ENCODE results near the gene CYP26C1. TPM values are rescaled to one million over a fixed set of nuclear protein-coding genes. Genes with fewer than 3 reads are reported as not detected.

The CYP26C1 gene
- total and polyA plus RNA-seq, 2 of the 4 experiments (the other 2 are of a cell fraction), result 0.02 TPM; not detected in 1

DNA sequence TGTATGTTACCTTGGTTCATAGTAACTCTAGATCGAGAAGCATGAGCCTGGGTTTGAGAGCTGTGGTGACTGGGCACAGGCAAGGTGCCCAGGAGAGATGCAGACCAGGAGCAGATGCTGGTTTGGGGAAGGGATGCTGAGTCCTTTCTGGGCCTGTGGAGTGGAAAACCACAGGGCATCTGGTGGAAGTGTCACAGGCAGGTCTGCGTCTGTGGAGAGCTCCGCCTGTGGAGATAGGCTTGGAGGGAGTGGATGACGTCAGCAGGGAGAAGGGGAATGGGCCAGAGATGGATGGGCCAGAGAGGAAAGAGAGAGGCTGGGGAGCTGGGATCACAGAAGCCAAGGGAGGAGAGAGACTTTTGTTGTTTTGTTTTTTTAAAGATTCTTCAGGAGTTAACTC lies 27.9 kb downstream of the CYP26C1 start:
- ATAC-seq (ENCODE audit: low read depth) (no peak), DNase-seq (no peak)
- no peaks in the 10 kb centered on the region for H4K20me1 ChIP-seq (ENCODE audit: insufficient read depth, low read length)
- H3K36me3 ChIP-seq (ENCODE audit: control insufficient read depth, insufficient read depth, low read length), result no peaks in the 10 kb centered on the region
- no peak overlapping the region for H3K18ac ChIP-seq (ENCODE audit: low read depth, low read length)
- no peak overlapping the region for H4K5ac ChIP-seq (ENCODE audit: low read depth, low read length)
- H3K9me1 ChIP-seq (ENCODE audit: insufficient read depth, low read length), result no peaks in the 10 kb centered on the region
- no peak overlapping the region for H2AK5ac ChIP-seq (ENCODE audit: low read depth, low read length)
- H2BK120ac ChIP-seq (ENCODE audit: low read depth, low read length), result no peak overlapping the region
- POLR2A ChIA-PET (ENCODE audit: unreplicated experiment), result interaction anchor here (0.6 kb wide), 1 partner anchor 15 kb away, joined by 5 read pairs; no protein-coding TSS in a partner anchor
- H3K56ac ChIP-seq (ENCODE audit: extremely low read depth, insufficient read depth, low read length), result no peak overlapping the region
- H3K4me2 ChIP-seq (ENCODE audit: low read depth, low read length), result no peak overlapping the region
- peaks cover 25% of the 10 kb centered on the region for H3K27me3 ChIP-seq (ENCODE audit: control insufficient read depth, insufficient read depth, low read length)
- intact Hi-C loops (cut with micrococcal nuclease) (no loop called here), in situ Hi-C loops (cut with MboI; ENCODE audit: low sequenced_read_pairs) (loop anchor here (10.0 kb wide), 1 partner anchor 426 kb away; no protein-coding TSS in a partner anchor), dilution Hi-C loops (cut with HindIII; ENCODE audit: low sequenced_read_pairs, unreplicated experiment) (no loop called here)
- BruUV-seq (replicated peaks), result no TSS peak
- no peak overlapping the region for H3K27ac ChIP-seq (ENCODE audit: insufficient read depth, low read length)
- no peak overlapping the region for H3K4me3 ChIP-seq (ENCODE audit: insufficient read depth, low read depth, low read length)
- no peak overlapping the region for H4K91ac ChIP-seq (ENCODE audit: insufficient read depth, low read depth, low read length)
- H3K14ac ChIP-seq (replicated peaks; ENCODE audit: low read depth, low read length), result no peak overlapping the region
- H3K9ac ChIP-seq (ENCODE audit: low read depth, low read length), result no peak overlapping the region
- WGBS, 2 experiments (ENCODE audit: extremely low coverage in 2 of 2, insufficient read length in 1 of 2), result 54% methylated on average over 4 of the region's 4 CpGs; no CpG with 5 or more reads in 1 of the 2 experiments
- H4K8ac ChIP-seq (ENCODE audit: low read depth in 2 of 2, low read length in 2 of 2), result no peak overlapping the region
- H3K9me3 ChIP-seq (ENCODE audit: control insufficient read depth, insufficient read depth, low read length), result no peaks in the 10 kb centered on the region
- no peak overlapping the region for H2BK20ac ChIP-seq (ENCODE audit: low read depth, low read length)
- CTCF ChIA-PET, result no interaction called here
- no peaks in the 10 kb centered on the region for H3K79me1 ChIP-seq (ENCODE audit: low read depth in 1 of 2, low read length in 2 of 2)
- H2AK9ac ChIP-seq (replicated peaks; ENCODE audit: low read depth, low read length, poor library complexity), result no peak overlapping the region
- H3K4ac ChIP-seq (ENCODE audit: low read depth, low read length), result no peak overlapping the region
- no peak overlapping the region; the same call in 1 of the 2 replicates for H3K23ac ChIP-seq (ENCODE audit: low read depth, low read length)
- no peaks in the 10 kb centered on the region for H3K4me1 ChIP-seq (ENCODE audit: control insufficient read depth, insufficient read depth, low read length)
- no peak overlapping the region for H2AFZ ChIP-seq (replicated peaks; ENCODE audit: low read length, poor library complexity)
- no peak overlapping the region for H2BK15ac ChIP-seq (ENCODE audit: low read depth, low read length)
- H2BK5ac ChIP-seq (ENCODE audit: low read depth, low read length, poor library complexity, severe bottlenecking), result no peak overlapping the region
- TF ChIP-seq CHD1 (IDR thresholded peaks at IDR 0.05; ENCODE audit: low read depth, low read length), result no peak
- TF ChIP-seq POLR2A (IDR thresholded peaks at IDR 0.05; ENCODE audit: low read depth, low read length), result no peak
- no peak for TF ChIP-seq NFE2L2 (IDR thresholded peaks at IDR 0.05; ENCODE audit: low read depth, low read length)
